ENCODE measurements around the gene RNFT2. TPM values are rescaled to one million over a fixed set of nuclear protein-coding genes. Genes with fewer than 3 reads are reported as not detected.

RNFT2 gene, protein sequence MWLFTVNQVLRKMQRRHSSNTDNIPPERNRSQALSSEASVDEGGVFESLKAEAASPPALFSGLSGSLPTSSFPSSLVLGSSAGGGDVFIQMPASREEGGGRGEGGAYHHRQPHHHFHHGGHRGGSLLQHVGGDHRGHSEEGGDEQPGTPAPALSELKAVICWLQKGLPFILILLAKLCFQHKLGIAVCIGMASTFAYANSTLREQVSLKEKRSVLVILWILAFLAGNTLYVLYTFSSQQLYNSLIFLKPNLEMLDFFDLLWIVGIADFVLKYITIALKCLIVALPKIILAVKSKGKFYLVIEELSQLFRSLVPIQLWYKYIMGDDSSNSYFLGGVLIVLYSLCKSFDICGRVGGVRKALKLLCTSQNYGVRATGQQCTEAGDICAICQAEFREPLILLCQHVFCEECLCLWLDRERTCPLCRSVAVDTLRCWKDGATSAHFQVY
- total RNA-seq, result under 1 TPM in 2 of 4 donors, not detected in 2; 0.31 to 0.54 TPM

GRCh38 chr12:116737774-116738657 lies at the start of gene RNFT2, which contains the start of gene SPRING1:
TSS of gene RNFT2 (plus strand) at chr12:116738315. CDS start at chr12:116740498, 2,183 bp downstream.
TSS of gene SPRING1 (minus strand) at chr12:116738069. CDS start at chr12:116737900, 169 bp downstream.
- peak; percentile 100 for ATAC-seq
- Histone ChIP-seq H3K4me3 (peak within 1 kb of the TSS; percentile 79 to 91), H3K27ac (peak within 1 kb of the TSS in 3 of 4 donors; percentile 82 to 90 (median 84)), H3K36me3 (peaks cover 0 to 22% of the 10 kb centered on the region in 2 donors), H3K27me3 (no peaks in the 10 kb centered on the region), H3K4me1 (peaks cover 0 to 21% (median 10%) of the 10 kb centered on the region in 3 donors), H3K9me3 (no peaks in the 10 kb centered on the region)
- 0 to 1% methylated on average over 1 to 44 of the region's 80 CpGs for WGBS, 2 donors (ENCODE audit: low coverage in 1 of 2)
- peak; percentile 83 to 93 for TF ChIP-seq POLR2A (IDR thresholded peaks at IDR 0.05)
- TF ChIP-seq, protein P1, sequence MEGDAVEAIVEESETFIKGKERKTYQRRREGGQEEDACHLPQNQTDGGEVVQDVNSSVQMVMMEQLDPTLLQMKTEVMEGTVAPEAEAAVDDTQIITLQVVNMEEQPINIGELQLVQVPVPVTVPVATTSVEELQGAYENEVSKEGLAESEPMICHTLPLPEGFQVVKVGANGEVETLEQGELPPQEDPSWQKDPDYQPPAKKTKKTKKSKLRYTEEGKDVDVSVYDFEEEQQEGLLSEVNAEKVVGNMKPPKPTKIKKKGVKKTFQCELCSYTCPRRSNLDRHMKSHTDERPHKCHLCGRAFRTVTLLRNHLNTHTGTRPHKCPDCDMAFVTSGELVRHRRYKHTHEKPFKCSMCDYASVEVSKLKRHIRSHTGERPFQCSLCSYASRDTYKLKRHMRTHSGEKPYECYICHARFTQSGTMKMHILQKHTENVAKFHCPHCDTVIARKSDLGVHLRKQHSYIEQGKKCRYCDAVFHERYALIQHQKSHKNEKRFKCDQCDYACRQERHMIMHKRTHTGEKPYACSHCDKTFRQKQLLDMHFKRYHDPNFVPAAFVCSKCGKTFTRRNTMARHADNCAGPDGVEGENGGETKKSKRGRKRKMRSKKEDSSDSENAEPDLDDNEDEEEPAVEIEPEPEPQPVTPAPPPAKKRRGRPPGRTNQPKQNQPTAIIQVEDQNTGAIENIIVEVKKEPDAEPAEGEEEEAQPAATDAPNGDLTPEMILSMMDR (IDR thresholded peaks at IDR 0.05), result peak in 3 of 4 experiments; percentile 7 to 17 (median 7)
- peak; percentile 61 for TF ChIP-seq POLR2AphosphoS5 (IDR thresholded peaks at IDR 0.05)
- no peak for TF ChIP-seq EP300 (IDR thresholded peaks at IDR 0.05)

- ATAC-seq, result no peak
- WGBS, 2 donors (ENCODE audit: low coverage in 1 of 2), result 67 to 88% methylated on average over 4 to 5 of the region's 5 CpGs
- no peak overlapping the region for H3K4me3 ChIP-seq
- H3K36me3 ChIP-seq, result no peaks in the 10 kb centered on the region
- H3K27me3 ChIP-seq, result peaks cover 65% of the 10 kb centered on the region
- no peak for TF ChIP-seq POLR2AphosphoS5 (IDR thresholded peaks at IDR 0.05)
- no peak for TF ChIP-seq EP300 (IDR thresholded peaks at IDR 0.05)
- TF ChIP-seq, protein P1 (IDR thresholded peaks at IDR 0.05), result no peak
- no peak for TF ChIP-seq POLR2A (IDR thresholded peaks at IDR 0.05)
- H3K9me3 ChIP-seq, result no peaks in the 10 kb centered on the region
- no peak overlapping the region for H3K27ac ChIP-seq
- H3K4me1 ChIP-seq, result peaks cover 0 to 14% (median 0%) of the 10 kb centered on the region in 3 donors
These were observed 48.6 kb upstream of the RNFT2 start for GRCh38 chr12:116689521-116689920.

GRCh38 chr12:116689979-116690744 lies 48.0 kb upstream of the RNFT2 start:
- H3K4me3 ChIP-seq, result no peak overlapping the region
- H3K27ac ChIP-seq, result no peak overlapping the region
- no peaks in the 10 kb centered on the region for H3K36me3 ChIP-seq
- peaks cover 0 to 14% (median 0%) of the 10 kb centered on the region in 3 donors for H3K4me1 ChIP-seq
- WGBS, 2 donors (ENCODE audit: low coverage in 1 of 2), result 58 to 59% methylated on average over 3 of the region's 8 CpGs
- TF ChIP-seq EP300 (IDR thresholded peaks at IDR 0.05) (no peak), POLR2A (IDR thresholded peaks at IDR 0.05) (no peak), POLR2AphosphoS5 (IDR thresholded peaks at IDR 0.05) (no peak)
- TF ChIP-seq, protein P1 (IDR thresholded peaks at IDR 0.05), result no peak
- no peaks in the 10 kb centered on the region for H3K9me3 ChIP-seq
- peaks cover 71% of the 10 kb centered on the region for H3K27me3 ChIP-seq
- no peak for ATAC-seq

GRCh38 chr12:116691205-116691604 lies 46.9 kb upstream of the RNFT2 start:
- Histone ChIP-seq H3K27me3 (peaks cover 75% of the 10 kb centered on the region), H3K27ac (no peak overlapping the region), H3K36me3 (no peaks in the 10 kb centered on the region), H3K9me3 (no peaks in the 10 kb centered on the region), H3K4me1 (peaks cover 0 to 14% (median 0%) of the 10 kb centered on the region in 3 donors), H3K4me3 (no peak overlapping the region)
- ATAC-seq, result no peak
- 90 to 100% methylated on average over 3 to 7 of the region's 7 CpGs for WGBS, 2 donors (ENCODE audit: low coverage in 1 of 2)
- TF ChIP-seq POLR2A (IDR thresholded peaks at IDR 0.05) (no peak), POLR2AphosphoS5 (IDR thresholded peaks at IDR 0.05) (no peak), EP300 (IDR thresholded peaks at IDR 0.05) (no peak)
- TF ChIP-seq, protein P1 (IDR thresholded peaks at IDR 0.05), result no peak

Data from gastroesophageal sphincter (tissue), 4 donors.